ENCODE results near the gene LPAR3. TPM values are rescaled to one million over a fixed set of nuclear protein-coding genes. Genes with fewer than 3 reads are reported as not detected.

Gene LPAR3
- total RNA-seq, 4 donors from 2014 or later = 1.5 TPM; not detected in 3

GRCh38 chr1:84899969-84900368 lies 7.0 kb upstream of the LPAR3 start:
- Histone ChIP-seq H3K9me3 (peaks cover 0 to 4% (median 0%) of the 10 kb centered on the region in 4 donors), H3K4me1 (no peaks in the 10 kb centered on the region), H3K36me3 (no peaks in the 10 kb centered on the region), H3K27me3 (peaks cover 0 to 3% of the 10 kb centered on the region in 2 donors), H3K27ac (no peak overlapping the region), H3K4me3 (no peak overlapping the region)
- DNase-seq (ENCODE audit: low spot score in 2 of 2) = no peak
- no peak for TF ChIP-seq EP300 (IDR thresholded peaks at IDR 0.05)
- no peak for TF ChIP-seq CTCF (IDR thresholded peaks at IDR 0.05)
- TF ChIP-seq POLR2A (IDR thresholded peaks at IDR 0.05) = no peak
- 34 to 53% methylated on average over 1 of the region's 1 CpG for WGBS, 2 donors

GRCh38 chr1:84896279-84896678 lies 3.3 kb upstream of the LPAR3 start:
- Histone ChIP-seq H3K36me3 (no peaks in the 10 kb centered on the region), H3K4me1 (peaks cover 0 to 16% (median 2%) of the 10 kb centered on the region in 4 donors), H3K9me3 (no peaks in the 10 kb centered on the region), H3K27ac (no peak overlapping the region), H3K4me3 (no peak overlapping the region), H3K27me3 (peaks cover 0 to 28% of the 10 kb centered on the region in 2 donors)
- TF ChIP-seq EP300 (IDR thresholded peaks at IDR 0.05) = no peak
- no peak for TF ChIP-seq CTCF (IDR thresholded peaks at IDR 0.05)
- no peak for TF ChIP-seq POLR2A (IDR thresholded peaks at IDR 0.05)
- no peak for DNase-seq (ENCODE audit: low spot score in 2 of 2)
- WGBS, 2 donors = 66 to 74% methylated on average over 2 of the region's 2 CpGs

GRCh38 chr1:84890566-84890965 lies 2.4 kb downstream of the LPAR3 start:
- no peaks in the 10 kb centered on the region for H3K36me3 ChIP-seq
- TF ChIP-seq POLR2A (IDR thresholded peaks at IDR 0.05) (no peak), CTCF (IDR thresholded peaks at IDR 0.05) (no peak), EP300 (IDR thresholded peaks at IDR 0.05) (no peak)
- peaks cover 0 to 16% (median 2%) of the 10 kb centered on the region in 4 donors for H3K4me1 ChIP-seq
- no peaks in the 10 kb centered on the region for H3K9me3 ChIP-seq
- peaks cover 0 to 28% of the 10 kb centered on the region in 2 donors for H3K27me3 ChIP-seq
- no peak overlapping the region for H3K27ac ChIP-seq
- no peak overlapping the region for H3K4me3 ChIP-seq
- no peak for DNase-seq (ENCODE audit: low spot score in 2 of 2)
- WGBS, 2 donors = 83 to 96% methylated on average over 2 of the region's 2 CpGs

- no peaks in the 10 kb centered on the region for H3K9me3 ChIP-seq
- peaks cover 0 to 21% of the 10 kb centered on the region in 2 donors for H3K27me3 ChIP-seq
- H3K4me1 ChIP-seq = peaks cover 0 to 16% (median 2%) of the 10 kb centered on the region in 4 donors
- H3K4me3 ChIP-seq = no peak overlapping the region
- no peak overlapping the region for H3K27ac ChIP-seq
- no peak for DNase-seq (ENCODE audit: low spot score in 2 of 2)
- WGBS, 2 donors = 55 to 62% methylated on average over 5 of the region's 5 CpGs
- H3K36me3 ChIP-seq = no peaks in the 10 kb centered on the region
- TF ChIP-seq POLR2A (IDR thresholded peaks at IDR 0.05) (no peak), CTCF (IDR thresholded peaks at IDR 0.05) (no peak), EP300 (IDR thresholded peaks at IDR 0.05) (no peak)
These were observed 3.6 kb downstream of the LPAR3 start for GRCh38 chr1:84889437-84889836.

GRCh38 chr1:84888753-84889152 lies 4.3 kb downstream of the LPAR3 start:
- no peaks in the 10 kb centered on the region for H3K9me3 ChIP-seq
- no peaks in the 10 kb centered on the region for H3K36me3 ChIP-seq
- H3K27me3 ChIP-seq = peaks cover 0 to 15% of the 10 kb centered on the region in 2 donors
- no peak overlapping the region for H3K27ac ChIP-seq
- no peak for DNase-seq (ENCODE audit: low spot score in 2 of 2)
- no peak overlapping the region for H3K4me3 ChIP-seq
- no peak for TF ChIP-seq EP300 (IDR thresholded peaks at IDR 0.05)
- TF ChIP-seq POLR2A (IDR thresholded peaks at IDR 0.05) = no peak
- no peak for TF ChIP-seq CTCF (IDR thresholded peaks at IDR 0.05)
- peaks cover 0 to 16% (median 2%) of the 10 kb centered on the region in 4 donors for H3K4me1 ChIP-seq

Measured in tibial nerve (tissue), 4 donors.